Eye (tissue), 1 donor: Measurements from ENCODE around the gene RILPL2.
"Not testable (repeated sequence)": the region's sequence is repeated elsewhere in the genome, so short reads cannot be mapped to it uniquely, and the experiment has no call there.

Experiments used
- DNase-seq: peaks from one replicate; pipeline ENCODE4 v3.0.0-alpha.2; 2015

RILPL2 gene

GRCh38 chr12:123379391-123379790 is 57.1 kb downstream of the RILPL2 start:
- DNase-seq: no peak

- not testable (repeated sequence) for DNase-seq
Observed at GRCh38 chr12:123372415-123372814, 64.1 kb downstream of the RILPL2 start.

GRCh38 chr12:123371667-123372368 is 64.7 kb downstream of the RILPL2 start:
- not testable (repeated sequence) for DNase-seq

GRCh38 chr12:123369229-123369628 is 67.3 kb downstream of the RILPL2 start:
- no peak for DNase-seq

- DNase-seq: not testable (repeated sequence)
Observed at GRCh38 chr12:123368431-123368830, 68.1 kb downstream of the RILPL2 start.

GRCh38 chr12:123367511-123367910 is 69.0 kb downstream of the RILPL2 start:
- no peak for DNase-seq
